22Rv1 (cell line): ENCODE results near the gene BET1.

Experiments used
- CTCF ChIP-seq: fragments of 450-650 bp; IDR thresholded peaks from 2 replicates; pipeline ENCODE4 v1.5.1; 2017; ENCODE audit warnings: mild to moderate bottlenecking
- ZFX ChIP-seq: fragments of 450-650 bp; IDR thresholded peaks from 2 replicates; pipeline ENCODE4 v1.6.1; 2017; ENCODE audit warnings: antibody characterized with exemption, borderline replicate concordance

GRCh38 chr7:93968911-93969620, 35.1 kb downstream of the BET1 start:
- TF ChIP-seq CTCF (no peak), ZFX (no peak)
